ENCODE results near the gene FAM25C. TPM values are rescaled to one million over a fixed set of nuclear protein-coding genes. Genes with fewer than 3 reads are reported as not detected.
"Not testable (repeated sequence)": the region's sequence is repeated elsewhere in the genome, so short reads cannot be mapped to it uniquely, and the experiment has no call there.

FAM25C gene
- not detected for polyA plus RNA-seq (2013, experiment 1 of 2)
- not detected for polyA plus RNA-seq (2013, experiment 2 of 2)

DNA sequence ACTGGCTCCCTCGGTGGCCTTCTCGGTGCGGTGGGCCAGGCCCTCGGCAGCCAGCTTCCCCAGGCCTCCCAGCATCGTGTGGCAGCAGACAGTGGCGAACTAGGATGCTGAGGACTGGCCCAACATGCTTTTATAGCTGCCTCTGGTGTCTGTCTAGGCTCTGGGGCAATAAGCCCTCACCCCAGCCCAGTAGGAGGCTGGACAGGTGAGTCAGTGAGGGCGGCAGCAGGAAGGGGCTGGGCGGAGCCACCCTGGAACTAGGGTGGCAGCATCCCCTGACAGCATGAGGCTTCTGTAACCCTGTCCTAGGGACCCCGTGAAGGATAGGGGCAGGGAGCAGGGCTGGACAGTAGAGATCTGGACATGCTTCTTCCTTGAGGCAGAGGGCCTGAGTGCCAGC lies at the start of gene FAM25C:
Gene FAM25C (minus strand): TSS at position 101 of the 400 bp plus-strand sequence. CDS start 26 bp downstream, at position 75.
- not testable (repeated sequence) for H2AK5ac ChIP-seq (ENCODE audit: low read length); H3K18ac ChIP-seq (ENCODE audit: low read length); H3K4me3 ChIP-seq (ENCODE audit: low read length); H3K27me3 ChIP-seq (ENCODE audit: insufficient read depth, low read length, poor library complexity); H4K5ac ChIP-seq (ENCODE audit: low read length); H3K79me2 ChIP-seq (ENCODE audit: control insufficient read depth, insufficient read depth, low read length); H3K56ac ChIP-seq (ENCODE audit: low read length); H4K8ac ChIP-seq (ENCODE audit: low read depth, low read length); H3K4ac ChIP-seq (ENCODE audit: low read depth, low read length); H2BK5ac ChIP-seq (ENCODE audit: low read length); DNase-seq; H2BK15ac ChIP-seq (replicated peaks; ENCODE audit: low read depth); H3K4me1 ChIP-seq (ENCODE audit: control insufficient read depth, low read depth, low read length); H3K9ac ChIP-seq (ENCODE audit: low read length); H3K23ac ChIP-seq (ENCODE audit: low read length); H3K79me1 ChIP-seq (ENCODE audit: low read length); H3K36me3 ChIP-seq (ENCODE audit: control insufficient read depth, insufficient read depth, low read length); H2BK120ac ChIP-seq (ENCODE audit: low read depth, low read length); H3K4me2 ChIP-seq (ENCODE audit: low read length); H3K27ac ChIP-seq (ENCODE audit: low read depth, low read length)
- no CpG with 5 or more reads among the region's 9 CpGs for WGBS (ENCODE audit: extremely low coverage, insufficient coverage, low lambda C conversion rate)

DNA sequence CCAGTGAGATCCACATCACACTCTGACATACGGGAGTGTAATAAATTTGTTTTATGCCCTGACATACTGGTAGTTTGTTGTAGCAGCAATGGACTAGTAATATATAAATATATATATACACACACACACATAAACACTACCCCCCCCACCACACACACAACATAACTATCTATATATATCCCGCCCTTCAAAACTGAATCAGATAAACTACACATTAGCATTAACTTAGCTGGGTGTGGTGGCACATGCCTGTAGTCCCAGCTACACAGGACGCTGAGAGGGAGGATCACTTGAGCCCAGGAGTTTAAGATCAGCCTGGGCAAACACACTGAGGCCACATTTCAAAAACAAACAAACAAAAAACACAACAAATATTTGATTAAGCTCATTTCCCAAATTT lies 45.0 kb upstream of the FAM25C start:
- H4K5ac ChIP-seq (ENCODE audit: low read length); H2BK5ac ChIP-seq (ENCODE audit: low read length); H3K9ac ChIP-seq (ENCODE audit: low read length); H2AK5ac ChIP-seq (ENCODE audit: low read length); H2BK15ac ChIP-seq (replicated peaks; ENCODE audit: low read depth); H3K36me3 ChIP-seq (ENCODE audit: control insufficient read depth, insufficient read depth, low read length); H3K4me1 ChIP-seq (ENCODE audit: control insufficient read depth, low read depth, low read length); H3K4me3 ChIP-seq (ENCODE audit: low read length); H3K18ac ChIP-seq (ENCODE audit: low read length); H3K4ac ChIP-seq (ENCODE audit: low read depth, low read length); H3K4me2 ChIP-seq (ENCODE audit: low read length); H4K8ac ChIP-seq (ENCODE audit: low read depth, low read length); H3K27me3 ChIP-seq (ENCODE audit: insufficient read depth, low read length, poor library complexity); H3K56ac ChIP-seq (ENCODE audit: low read length); H3K23ac ChIP-seq (ENCODE audit: low read length); H3K27ac ChIP-seq (ENCODE audit: low read depth, low read length); H3K79me1 ChIP-seq (ENCODE audit: low read length); H3K79me2 ChIP-seq (ENCODE audit: control insufficient read depth, insufficient read depth, low read length); DNase-seq; H2BK120ac ChIP-seq (ENCODE audit: low read depth, low read length): not testable (repeated sequence)
- no CpG with 5 or more reads among the region's 3 CpGs for WGBS (ENCODE audit: extremely low coverage, insufficient coverage, low lambda C conversion rate)

DNA sequence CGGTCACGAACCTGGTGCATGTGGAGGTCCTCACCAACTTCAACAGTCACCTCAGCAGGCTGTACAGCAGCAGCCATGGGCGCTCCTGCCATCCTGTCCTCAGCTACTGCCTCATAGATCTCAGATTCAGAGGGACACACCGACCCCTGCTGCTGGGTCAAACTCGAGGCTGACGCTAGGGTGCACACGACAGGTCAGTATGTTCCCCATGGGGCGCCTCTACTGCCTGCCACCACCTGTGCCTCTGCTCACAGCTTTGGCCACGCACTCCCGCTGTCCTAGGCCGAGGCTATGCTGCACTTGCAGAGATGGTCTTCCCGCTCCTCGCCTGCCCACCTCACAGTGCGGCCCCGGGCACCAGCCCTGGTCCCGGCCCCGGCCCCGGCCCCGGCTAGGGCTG lies 31.8 kb upstream of the FAM25C start:
- WGBS (ENCODE audit: extremely low coverage, insufficient coverage, low lambda C conversion rate), result no CpG with 5 or more reads among the region's 19 CpGs

DNA sequence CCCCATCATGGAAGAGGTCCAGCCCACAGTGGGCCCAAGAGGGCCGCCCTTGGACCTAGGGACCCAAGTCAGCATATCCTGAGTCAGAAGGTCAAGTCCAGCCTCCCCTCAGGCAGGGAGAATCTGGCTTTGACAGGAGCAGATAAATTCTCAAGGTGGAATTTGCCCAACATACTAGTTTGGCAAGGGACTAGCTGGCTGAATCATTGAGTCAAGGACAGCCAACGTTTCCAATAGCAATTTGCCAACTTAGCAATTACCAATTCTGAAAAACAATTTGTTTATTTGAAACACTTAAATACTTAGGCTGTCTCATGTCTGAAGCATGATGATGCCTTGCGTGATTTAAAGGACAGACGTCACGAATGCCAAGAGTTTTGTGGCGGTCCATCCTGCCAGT lies 2.7 kb upstream of the FAM25C start:
- not testable (repeated sequence) for H2BK15ac ChIP-seq (replicated peaks; ENCODE audit: low read depth); H3K4ac ChIP-seq (ENCODE audit: low read depth, low read length); H3K18ac ChIP-seq (ENCODE audit: low read length); H2BK5ac ChIP-seq (ENCODE audit: low read length); H2BK120ac ChIP-seq (ENCODE audit: low read depth, low read length); H3K9ac ChIP-seq (ENCODE audit: low read length); H3K27me3 ChIP-seq (ENCODE audit: insufficient read depth, low read length, poor library complexity); H3K79me1 ChIP-seq (ENCODE audit: low read length); H3K36me3 ChIP-seq (ENCODE audit: control insufficient read depth, insufficient read depth, low read length); H3K27ac ChIP-seq (ENCODE audit: low read depth, low read length); H3K4me1 ChIP-seq (ENCODE audit: control insufficient read depth, low read depth, low read length); H3K4me3 ChIP-seq (ENCODE audit: low read length); H2AK5ac ChIP-seq (ENCODE audit: low read length); H3K79me2 ChIP-seq (ENCODE audit: control insufficient read depth, insufficient read depth, low read length); H4K8ac ChIP-seq (ENCODE audit: low read depth, low read length); DNase-seq; H3K4me2 ChIP-seq (ENCODE audit: low read length); H3K56ac ChIP-seq (ENCODE audit: low read length); H4K5ac ChIP-seq (ENCODE audit: low read length); H3K23ac ChIP-seq (ENCODE audit: low read length)
- WGBS (ENCODE audit: extremely low coverage, insufficient coverage, low lambda C conversion rate), result no CpG with 5 or more reads among the region's 6 CpGs

More for the DNA sequence above, 31.8 kb upstream of the FAM25C start:
- H3K79me1 ChIP-seq (ENCODE audit: low read length); H2BK5ac ChIP-seq (ENCODE audit: low read length); DNase-seq; H3K4me3 ChIP-seq (ENCODE audit: low read length); H3K79me2 ChIP-seq (ENCODE audit: control insufficient read depth, insufficient read depth, low read length); H3K4me2 ChIP-seq (ENCODE audit: low read length); H2BK120ac ChIP-seq (ENCODE audit: low read depth, low read length); H3K18ac ChIP-seq (ENCODE audit: low read length); H3K4me1 ChIP-seq (ENCODE audit: control insufficient read depth, low read depth, low read length); H3K27me3 ChIP-seq (ENCODE audit: insufficient read depth, low read length, poor library complexity); H4K5ac ChIP-seq (ENCODE audit: low read length); H3K36me3 ChIP-seq (ENCODE audit: control insufficient read depth, insufficient read depth, low read length); H3K56ac ChIP-seq (ENCODE audit: low read length); H3K23ac ChIP-seq (ENCODE audit: low read length); H2BK15ac ChIP-seq (replicated peaks; ENCODE audit: low read depth); H3K27ac ChIP-seq (ENCODE audit: low read depth, low read length); H4K8ac ChIP-seq (ENCODE audit: low read depth, low read length); H3K4ac ChIP-seq (ENCODE audit: low read depth, low read length); H3K9ac ChIP-seq (ENCODE audit: low read length); H2AK5ac ChIP-seq (ENCODE audit: low read length): not testable (repeated sequence)

DNA sequence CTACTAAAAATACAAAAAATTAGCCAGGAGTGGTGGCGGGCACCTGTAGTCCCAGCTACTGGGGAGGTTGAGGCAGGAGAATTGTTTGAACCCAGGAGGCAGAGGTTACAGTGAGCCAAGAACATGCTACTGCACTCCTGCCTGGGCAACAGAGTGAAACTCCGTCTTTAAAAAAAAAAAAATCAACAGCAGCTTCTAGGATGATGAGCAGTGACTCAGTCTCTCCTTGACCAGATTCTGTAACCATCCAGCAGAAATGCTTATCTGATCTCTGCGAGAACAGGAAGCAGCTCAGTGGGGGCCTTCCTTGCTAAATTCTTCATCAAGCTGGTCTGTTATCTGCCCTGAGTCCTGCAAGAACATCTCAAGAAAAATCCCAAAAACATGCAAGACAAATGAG lies 5.5 kb downstream of the FAM25C start:
- DNase-seq, result peak; percentile 82
- H2BK15ac ChIP-seq (replicated peaks; ENCODE audit: low read depth); H2BK5ac ChIP-seq (ENCODE audit: low read length); H4K5ac ChIP-seq (ENCODE audit: low read length); H3K4me2 ChIP-seq (ENCODE audit: low read length); H3K18ac ChIP-seq (ENCODE audit: low read length); H3K56ac ChIP-seq (ENCODE audit: low read length); H3K23ac ChIP-seq (ENCODE audit: low read length); H3K4me3 ChIP-seq (ENCODE audit: low read length); H4K8ac ChIP-seq (ENCODE audit: low read depth, low read length); H3K9ac ChIP-seq (ENCODE audit: low read length); H3K36me3 ChIP-seq (ENCODE audit: control insufficient read depth, insufficient read depth, low read length); H3K79me1 ChIP-seq (ENCODE audit: low read length); H3K79me2 ChIP-seq (ENCODE audit: control insufficient read depth, insufficient read depth, low read length); H3K27ac ChIP-seq (ENCODE audit: low read depth, low read length); H3K27me3 ChIP-seq (ENCODE audit: insufficient read depth, low read length, poor library complexity); H2AK5ac ChIP-seq (ENCODE audit: low read length); H3K4me1 ChIP-seq (ENCODE audit: control insufficient read depth, low read depth, low read length); H2BK120ac ChIP-seq (ENCODE audit: low read depth, low read length); H3K4ac ChIP-seq (ENCODE audit: low read depth, low read length): not testable (repeated sequence)
- WGBS (ENCODE audit: extremely low coverage, insufficient coverage, low lambda C conversion rate), result no CpG with 5 or more reads among the region's 3 CpGs

DNA sequence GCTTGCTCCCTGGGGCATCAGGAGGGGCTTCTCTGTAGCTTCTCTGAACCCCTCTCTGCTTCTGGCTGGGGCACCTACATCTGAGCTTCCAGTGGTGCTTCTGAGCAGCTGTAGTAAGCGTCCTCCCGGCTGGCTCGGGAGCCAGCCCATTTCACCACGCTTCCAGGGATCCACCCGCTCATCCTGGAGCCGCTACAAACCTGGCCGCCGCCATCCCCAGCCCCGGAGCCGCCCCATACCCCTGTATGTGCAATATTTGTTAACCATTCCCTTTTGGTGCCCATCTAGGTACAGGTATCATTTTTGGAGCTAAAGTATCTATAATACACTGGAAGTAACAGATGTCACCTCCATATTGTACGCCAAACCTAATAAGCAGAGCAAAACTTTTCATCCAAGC lies 7.0 kb downstream of the FAM25C start:
- not testable (repeated sequence) for H2BK15ac ChIP-seq (replicated peaks; ENCODE audit: low read depth); H4K5ac ChIP-seq (ENCODE audit: low read length); H3K79me1 ChIP-seq (ENCODE audit: low read length); H3K23ac ChIP-seq (ENCODE audit: low read length); H3K9ac ChIP-seq (ENCODE audit: low read length); H3K36me3 ChIP-seq (ENCODE audit: control insufficient read depth, insufficient read depth, low read length); H2BK5ac ChIP-seq (ENCODE audit: low read length); H4K8ac ChIP-seq (ENCODE audit: low read depth, low read length); H3K27ac ChIP-seq (ENCODE audit: low read depth, low read length); H3K4me2 ChIP-seq (ENCODE audit: low read length); H2BK120ac ChIP-seq (ENCODE audit: low read depth, low read length); H2AK5ac ChIP-seq (ENCODE audit: low read length); H3K27me3 ChIP-seq (ENCODE audit: insufficient read depth, low read length, poor library complexity); H3K4ac ChIP-seq (ENCODE audit: low read depth, low read length); H3K4me1 ChIP-seq (ENCODE audit: control insufficient read depth, low read depth, low read length); DNase-seq; H3K56ac ChIP-seq (ENCODE audit: low read length); H3K4me3 ChIP-seq (ENCODE audit: low read length); H3K79me2 ChIP-seq (ENCODE audit: control insufficient read depth, insufficient read depth, low read length)
- H3K18ac ChIP-seq (ENCODE audit: low read length), result peak overlapping the region; percentile 53
- no CpG with 5 or more reads among the region's 11 CpGs for WGBS (ENCODE audit: extremely low coverage, insufficient coverage, low lambda C conversion rate)

Measured in mesendoderm (in vitro differentiated cells).